NCI-H524 treated with DMSO at 0.1 percent for 48 hours (cell line): Measurements from ENCODE around the gene PAX5.

Experiments used
- DNase-seq: peaks from one replicate; lab custom pipeline; 2025; lab: John Stamatoyannopoulos, UW

The PAX5 gene

DNA sequence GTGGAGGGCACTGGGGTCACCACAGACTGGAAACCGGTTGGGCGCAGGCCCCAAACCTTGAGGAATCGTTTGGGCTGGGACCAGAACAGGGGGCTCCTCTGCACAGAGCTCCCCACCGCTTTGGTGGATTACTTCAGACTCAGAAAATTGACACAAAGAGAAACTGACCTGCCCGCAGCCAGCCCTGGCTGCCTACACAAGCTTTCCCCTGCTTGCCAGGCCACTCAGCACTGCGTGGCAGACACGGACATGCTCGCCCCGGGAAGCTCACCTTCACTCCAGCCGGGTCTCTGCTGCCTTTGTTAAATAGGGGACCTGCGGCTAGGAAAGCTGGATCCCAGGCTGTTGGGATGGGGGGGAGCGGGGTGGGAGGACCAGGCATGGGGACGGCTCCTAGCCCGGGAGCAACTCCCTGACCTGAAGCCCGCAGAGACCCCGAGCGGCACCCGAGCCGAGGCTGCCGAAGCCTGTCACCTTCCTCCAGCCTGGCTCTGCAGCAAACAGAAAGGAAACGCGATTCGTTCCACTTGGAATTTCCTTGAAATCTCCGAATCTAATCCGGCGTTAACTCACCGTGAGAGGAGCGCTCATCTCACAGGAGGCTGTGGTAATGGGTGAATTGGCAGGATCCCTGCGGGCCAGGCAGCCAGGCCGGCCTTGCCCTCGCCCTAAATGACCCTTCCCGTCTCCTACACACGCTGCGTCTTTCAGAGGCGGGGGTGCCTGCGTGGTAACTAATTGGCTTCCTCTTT is 8.8 kb downstream of the PAX5 start:
- no peak for DNase-seq

DNA sequence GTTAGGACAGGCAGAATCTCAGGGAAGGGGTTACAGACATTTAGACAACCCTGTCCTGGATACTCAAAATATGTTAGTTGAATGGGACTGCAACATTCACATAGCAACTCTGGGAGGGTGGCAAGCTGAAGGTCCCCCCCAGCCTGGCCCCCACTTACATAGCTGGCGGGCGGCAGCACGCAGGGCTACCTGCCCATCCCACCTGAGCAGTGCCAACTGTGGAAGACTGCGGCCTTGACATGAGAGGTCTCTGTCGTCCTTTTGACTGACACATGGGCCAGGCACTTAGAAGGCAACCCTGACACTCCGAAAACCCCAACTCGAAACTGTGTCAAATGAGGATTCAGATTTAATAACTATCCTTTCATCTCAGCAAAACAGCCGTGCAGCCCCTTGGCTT is 16.5 kb downstream of the PAX5 start:
- no peak for DNase-seq

DNA sequence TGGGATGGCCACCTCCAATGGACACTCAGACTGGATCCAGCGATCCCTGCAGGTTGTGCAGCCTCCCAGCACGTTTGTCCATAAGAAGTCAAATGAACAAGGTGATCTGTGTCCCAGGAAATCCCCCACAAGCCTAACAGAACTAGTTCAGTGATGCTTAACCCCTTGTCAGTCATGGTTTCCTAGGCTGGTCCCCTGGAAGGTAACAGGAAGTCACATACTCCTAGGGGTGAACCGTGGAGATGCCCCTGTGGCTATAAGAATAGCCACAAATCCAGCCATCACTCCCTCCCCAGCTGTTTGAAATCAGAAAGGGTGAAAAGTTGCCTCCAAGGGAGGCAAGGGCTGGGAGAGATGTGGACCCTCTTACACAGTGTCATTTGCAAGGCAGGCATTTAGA is 22.5 kb downstream of the PAX5 start:
- no peak for DNase-seq

DNA sequence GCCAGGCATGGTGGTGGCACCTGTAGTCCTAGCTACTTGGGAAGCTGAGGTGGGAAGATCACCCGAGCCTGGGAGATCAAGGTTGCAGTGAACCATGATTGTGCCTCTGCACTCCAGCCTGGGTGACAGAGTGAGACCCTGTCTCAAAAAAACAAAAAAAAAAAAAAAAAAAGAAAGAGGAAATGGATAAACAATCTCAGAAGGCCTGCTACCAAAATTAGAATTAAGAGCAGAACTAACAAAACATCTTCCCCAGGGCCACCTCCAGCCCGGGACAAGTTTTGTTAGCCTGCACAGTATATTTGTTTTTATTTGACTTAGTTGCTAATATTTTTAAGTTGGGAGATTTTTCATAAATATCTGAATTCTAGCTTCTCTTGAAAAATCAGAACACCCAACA is 23.1 kb downstream of the PAX5 start:
- no peak for DNase-seq

DNA sequence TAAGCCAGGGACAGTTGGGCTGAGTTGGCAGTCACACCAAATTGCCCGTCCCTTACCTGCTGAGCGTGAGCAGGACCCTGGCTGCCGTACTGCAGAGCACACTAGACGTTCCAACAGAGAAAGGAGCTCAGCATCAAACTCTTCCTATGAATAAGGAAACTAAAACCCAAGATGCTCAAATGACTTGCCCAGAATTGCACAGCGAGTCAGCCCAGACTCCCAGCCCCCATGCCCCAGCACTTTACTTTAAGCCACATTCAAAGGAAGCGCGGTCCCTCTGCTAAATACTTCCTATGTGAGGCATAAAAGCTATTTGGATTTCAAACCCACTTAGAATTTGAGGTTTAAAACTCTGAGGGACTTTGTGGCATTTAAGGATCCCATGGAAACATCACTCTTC is 23.9 kb downstream of the PAX5 start:
- no peak for DNase-seq

DNA sequence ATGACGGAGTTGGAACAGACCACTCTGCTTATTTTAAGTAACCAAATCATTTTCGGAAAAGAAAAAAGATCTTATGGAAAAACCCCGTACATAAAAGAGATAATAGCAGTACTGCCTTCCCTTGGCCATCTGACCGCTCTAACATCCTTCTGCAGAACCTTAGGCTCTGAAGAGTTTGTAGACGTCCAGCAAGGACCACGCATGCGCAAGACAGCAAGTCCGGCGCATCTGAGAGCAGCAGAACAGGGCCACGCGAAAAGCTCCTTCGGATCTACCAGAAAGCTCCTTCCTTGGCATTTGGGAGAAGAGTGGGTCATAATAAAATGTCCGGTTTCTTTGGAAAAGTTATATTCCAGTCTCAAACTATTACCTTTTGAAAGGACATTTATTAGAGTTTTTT is 26.8 kb downstream of the PAX5 start:
- DNase-seq = no peak

DNA sequence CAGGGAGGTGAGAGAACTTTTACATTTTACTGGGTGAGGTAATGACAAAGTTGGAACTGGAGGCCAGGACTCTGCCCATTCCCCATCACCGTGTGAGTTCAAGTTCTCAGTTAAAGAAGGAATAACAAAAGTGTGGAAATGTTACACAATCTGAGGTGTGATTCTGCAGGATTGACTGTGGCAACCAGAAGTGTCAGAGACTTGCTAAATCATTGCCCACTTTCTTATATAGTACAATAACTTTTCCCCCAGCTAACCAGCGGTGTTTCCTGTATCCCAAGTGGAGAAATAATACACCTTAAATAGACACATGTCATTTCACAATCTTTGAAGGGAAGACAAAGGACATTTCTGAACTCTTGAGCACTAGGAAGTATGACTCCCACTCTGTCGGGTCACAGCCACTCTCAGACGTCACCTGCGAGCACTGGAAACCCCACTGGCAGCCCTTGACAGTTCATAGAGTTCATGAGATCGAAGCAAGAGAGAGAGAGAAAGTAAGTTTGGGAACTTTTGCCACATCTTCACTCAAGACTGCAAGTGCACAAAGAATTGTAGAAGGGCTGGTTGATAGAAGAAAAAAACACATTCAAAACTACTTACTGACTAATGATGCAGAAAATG is 28.4 kb downstream of the PAX5 start:
- DNase-seq = no peak

DNA sequence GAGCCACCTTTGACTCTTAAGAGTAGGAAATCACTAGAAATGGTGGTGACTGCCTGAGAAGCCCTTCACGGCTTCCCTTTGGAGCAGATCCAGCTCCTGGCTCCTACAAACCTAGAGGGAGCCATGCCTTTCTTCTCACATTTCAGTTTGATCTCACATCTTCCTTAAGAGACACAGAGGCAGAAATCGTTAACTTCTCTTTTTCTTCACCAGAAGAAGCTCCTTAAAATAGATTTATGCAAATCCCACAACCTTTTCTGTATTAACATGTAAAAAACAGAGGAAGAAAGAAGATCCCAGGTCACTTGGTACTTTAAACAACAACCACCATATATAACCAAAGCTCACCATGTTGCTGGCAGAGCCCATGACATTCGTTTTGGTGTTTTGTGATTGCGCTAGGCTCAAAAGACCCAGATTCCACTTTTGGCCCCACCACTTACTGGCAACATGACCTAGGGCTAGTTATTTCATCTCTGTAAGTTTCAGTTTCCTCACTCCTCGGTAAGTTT is 29.6 kb downstream of the PAX5 start:
- DNase-seq = no peak

DNA sequence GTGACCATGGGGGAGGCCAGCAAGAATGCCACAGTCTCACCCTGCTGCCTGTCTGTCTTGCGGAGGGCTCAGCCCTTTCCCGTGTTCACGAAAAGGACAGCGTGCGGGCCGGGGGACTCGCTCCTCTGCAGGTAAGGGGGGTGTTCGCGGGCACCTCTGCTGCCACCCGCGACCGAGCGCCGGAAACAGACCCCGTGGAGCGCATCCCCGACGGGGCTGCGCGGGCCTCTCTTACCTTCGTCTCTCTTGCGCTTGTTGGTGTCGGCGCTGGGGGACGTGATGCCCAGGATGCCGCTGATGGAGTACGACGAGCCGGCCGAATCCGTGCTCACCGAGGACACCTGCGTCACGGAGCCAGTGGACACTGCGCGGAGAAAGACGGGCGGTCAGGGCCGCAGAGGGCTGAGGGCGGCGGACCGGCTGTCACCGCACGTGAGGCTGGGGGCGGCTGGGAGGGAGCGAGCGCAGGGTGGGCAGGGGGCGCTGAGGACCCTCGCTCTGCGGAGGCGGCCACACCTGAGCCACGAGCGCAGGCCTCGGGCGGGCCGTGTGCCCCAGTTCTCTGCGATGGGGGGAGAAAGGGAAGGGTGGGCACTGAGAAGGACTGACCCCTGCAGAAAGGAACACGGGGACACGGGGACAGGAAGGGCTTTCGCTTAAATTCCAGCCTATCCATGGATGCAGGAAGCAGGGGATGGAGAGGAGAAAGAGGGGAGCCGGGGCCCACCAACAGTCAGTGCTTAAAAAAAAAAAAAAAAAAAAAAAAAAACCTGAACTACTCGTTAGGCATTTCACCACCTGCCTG is 31.5 kb downstream of the PAX5 start:
- no peak for DNase-seq

DNA sequence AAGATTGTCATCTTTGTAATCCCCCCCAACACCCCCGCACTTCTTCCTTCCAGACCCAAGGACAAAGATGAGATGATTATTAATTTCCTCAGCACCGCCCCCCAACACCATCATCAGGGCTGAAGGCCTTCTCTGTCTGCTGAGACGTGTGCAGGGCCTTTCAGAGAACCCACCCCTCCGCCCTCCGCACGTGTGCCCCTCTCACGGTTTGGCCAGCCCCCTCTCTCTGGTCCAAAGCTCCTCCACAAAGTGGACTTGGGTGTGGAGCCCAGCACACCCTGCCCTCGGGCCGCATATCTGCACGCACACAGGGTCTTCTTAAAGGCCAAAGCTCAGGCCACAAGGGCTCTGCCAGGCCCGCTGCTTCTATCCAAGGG is 32.0 kb downstream of the PAX5 start:
- DNase-seq = no peak

DNA sequence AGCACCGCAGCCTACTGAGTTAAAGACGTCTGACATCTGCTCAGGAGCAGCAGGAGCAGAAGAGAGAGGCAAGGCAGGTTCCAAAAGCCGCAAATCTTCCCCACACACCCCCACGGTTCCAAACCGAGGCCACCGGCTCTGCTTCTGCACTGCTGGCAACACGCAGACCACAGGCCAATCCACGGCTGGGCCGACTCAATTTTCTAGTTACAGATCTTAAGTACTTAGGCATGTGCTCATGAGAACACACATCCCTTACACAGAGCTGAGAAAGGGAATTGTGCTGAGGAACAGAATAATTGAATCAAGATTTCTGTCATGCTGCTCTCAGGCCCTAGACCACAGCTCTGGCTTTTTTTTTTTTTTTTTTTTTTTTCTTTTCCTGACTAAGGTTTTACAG is 32.6 kb downstream of the PAX5 start:
- no peak for DNase-seq

DNA sequence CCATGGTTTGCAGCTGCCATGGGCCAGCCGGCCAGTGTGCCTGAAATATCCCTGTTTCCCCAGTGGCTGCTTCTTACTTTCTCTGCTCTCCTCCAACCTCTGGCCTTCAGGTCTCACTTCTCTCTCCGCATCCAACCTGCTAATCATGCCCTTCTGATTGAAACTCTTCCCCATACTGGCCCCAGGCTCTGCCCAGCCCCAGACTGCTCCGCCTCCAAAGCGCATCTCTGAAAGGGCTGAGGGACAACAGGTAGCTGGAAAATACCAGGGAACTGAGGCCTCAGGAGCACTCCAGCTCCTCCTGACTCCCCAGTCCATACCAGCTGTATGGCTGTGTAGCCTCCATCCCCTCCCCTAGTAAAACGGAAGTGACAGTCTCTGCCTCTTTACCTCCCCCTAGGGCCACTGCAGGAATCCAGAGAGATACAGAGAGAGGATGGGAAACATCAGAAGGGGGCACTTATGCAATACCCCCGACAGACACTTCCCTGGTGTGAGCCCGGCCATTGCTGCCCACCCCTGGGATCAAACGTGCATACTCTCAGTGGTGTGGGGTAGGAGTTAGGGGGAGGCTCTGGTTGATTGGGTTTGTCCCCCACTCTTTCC is 34.2 kb downstream of the PAX5 start:
- DNase-seq = no peak

DNA sequence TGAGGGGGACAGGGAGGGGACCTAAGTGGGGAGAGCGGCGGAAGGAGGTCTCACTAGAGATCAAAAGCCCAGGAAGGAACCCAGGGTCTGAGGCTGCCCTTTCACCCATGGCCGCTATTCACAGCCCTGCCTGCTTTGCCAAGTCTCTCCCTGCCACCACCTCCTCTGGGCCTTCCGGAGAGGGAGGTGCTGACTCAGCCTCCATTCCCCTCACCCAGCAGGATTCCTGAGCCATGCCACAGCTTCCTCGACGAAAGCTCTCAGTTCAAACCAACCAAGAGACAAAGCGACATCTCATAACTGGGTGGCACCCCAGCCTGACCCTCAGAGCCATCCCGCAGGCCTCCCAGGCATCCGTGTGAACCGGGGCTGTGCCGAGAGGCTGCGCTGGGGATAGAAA is 36.7 kb downstream of the PAX5 start:
- no peak for DNase-seq

DNA sequence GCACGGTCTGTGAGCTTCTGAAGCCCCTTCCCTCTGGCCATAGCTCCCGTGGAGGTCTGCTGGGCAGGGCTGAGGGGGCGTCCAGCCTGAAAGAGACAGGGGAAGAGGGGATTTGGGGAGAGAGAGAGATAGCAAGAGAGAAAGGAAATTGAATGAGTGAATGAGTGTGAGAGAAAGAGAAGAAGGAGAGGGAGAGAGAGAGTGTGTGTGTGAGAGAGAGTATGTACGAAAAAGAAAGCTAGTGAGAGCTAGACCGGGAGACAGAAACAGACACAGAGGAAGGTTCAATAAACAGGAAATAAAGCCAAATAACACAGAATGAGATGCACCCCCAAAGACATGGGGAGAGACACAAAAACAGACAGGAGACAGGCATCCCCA is 37.4 kb downstream of the PAX5 start:
- no peak for DNase-seq

DNA sequence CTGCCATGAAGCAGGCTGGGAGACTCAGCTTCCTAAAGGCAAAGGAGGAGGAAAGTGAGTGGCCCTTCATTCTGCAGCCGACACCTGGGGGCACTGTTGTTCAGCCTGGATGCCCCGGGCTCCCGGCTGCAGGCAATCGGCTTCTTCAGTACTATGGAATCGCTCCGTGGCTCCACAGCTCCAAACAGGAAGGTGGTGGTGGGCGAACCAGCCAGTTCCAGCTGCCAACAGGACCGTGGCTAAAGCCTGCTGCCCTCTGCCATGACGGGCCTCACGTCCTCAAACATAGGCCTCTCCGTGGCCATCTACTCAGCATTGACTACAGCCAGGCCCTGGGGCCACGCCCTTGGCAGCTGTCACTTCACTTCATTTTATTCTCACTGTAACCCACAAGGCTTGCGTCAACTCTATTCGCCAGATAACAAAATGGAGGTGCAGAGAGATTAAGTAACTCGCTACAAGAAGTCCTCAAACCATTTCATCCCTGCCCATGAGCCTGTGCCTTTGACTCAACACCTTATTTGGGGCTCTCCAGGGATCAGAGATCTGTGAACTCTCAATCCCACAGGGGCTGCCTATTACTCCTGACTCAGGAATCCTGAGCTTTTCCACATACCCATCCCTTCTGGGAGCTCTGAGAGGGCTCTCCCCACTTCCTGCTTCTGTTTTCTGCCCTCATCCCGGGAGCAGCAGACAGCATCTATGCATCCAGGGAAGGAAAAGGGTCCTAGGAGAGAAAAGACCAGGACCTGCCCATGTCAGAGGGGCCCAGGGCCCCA is 38.0 kb downstream of the PAX5 start:
- DNase-seq = peak; percentile 37

DNA sequence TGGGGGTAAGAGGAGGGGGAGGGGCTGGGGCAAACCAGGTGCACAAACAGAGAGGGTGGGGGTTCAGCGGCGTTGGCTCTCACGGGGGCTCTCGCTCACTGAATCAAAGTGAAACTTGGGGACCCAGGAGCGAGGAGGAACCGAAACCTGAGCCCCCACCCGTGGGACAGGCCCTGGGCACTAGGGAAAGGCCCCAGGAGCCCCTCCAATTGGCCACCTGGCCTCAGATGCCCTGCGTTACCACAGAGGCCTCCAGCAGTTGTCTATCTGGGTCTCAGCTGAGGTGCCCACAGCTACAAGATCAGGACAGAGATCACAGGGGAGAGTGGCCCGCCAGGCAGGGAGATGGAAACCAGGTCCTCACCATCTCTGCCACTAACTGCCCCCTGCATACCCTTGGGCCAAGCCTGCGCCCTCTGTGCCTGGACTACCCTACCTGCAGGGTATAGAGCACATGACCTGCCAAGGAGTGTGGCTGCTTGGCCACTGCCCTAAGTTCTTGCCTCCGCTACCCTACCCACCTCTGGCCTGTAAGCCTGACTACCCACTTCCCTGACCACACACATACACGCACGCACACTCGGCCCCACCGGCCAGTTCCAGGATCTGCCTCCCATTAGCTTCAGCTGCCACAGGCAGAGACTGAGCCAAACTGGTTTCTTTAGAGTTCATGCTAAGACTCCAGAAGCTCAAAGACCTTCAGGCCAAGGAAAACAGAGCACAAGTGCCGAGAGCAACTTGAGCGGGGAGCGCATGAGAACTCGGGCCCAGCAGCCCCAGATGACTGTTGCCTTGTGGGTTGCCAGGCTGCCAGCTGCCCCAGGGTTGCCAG is 39.9 kb downstream of the PAX5 start:
- DNase-seq = no peak

DNA sequence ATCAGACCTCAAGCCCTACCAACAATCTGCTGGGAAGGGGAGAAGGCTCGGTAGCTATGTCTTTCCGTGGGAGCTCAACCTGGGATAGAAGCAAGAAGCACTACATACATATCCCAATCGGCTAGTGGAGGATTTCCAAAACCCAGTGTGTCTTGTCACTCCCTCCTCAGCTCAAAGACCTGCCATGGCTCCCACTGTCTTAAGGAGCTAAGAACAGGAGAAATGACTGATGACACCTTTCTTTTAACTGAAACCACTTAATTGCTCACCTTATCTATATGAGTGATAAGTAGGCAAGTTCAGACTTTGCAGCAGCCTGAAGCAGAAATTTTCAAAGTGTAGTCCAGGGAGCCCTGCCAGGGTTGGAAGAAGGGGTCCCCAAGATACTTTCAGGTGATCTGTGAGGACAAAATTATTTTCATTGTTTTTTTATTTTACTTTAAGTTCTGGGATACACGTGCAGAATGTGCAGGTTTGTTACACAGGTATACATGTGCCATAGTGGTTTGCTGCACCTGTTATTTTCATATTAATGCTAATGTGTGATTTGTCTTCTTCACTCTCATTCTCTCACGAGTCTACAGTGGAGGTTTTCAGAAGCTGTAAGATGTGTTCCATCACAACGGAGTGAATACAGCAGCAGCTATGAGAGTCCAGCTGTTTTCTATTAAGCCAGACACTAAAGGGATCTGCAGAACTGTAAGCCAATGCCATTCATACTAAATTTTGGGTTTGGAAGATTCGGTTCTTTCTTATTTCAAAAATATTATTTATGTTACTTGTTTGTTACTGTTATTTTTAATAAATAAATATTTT is 41.4 kb downstream of the PAX5 start:
- no peak for DNase-seq

DNA sequence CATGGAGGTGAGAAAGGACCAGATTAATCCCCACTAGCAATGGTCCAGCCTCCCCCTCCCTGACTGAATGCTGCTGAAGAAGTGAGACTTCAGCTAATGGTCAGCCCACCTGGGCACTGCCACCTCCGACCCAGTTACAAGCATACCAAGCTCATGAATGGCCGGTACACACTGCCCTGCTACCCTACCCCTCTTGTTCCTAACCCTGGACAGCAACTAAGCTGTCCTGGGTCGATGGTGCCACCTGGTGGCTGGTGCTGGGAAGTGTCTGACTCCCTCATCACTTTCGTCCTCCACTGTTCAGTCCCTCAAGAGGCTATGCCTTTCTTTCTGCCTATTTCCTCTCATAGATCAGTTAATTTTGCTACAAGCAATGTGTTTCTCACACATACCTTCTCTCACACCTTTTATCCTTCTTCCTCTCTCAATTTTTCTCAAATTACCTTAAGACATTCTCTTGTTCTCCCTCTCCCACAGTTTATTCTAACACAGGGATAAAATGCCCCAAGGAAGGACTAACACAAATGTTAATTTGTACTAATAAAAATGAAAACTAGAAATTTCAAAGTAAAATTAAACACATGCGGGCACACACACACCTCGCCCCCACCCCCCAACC is 42.4 kb downstream of the PAX5 start:
- DNase-seq = no peak

DNA sequence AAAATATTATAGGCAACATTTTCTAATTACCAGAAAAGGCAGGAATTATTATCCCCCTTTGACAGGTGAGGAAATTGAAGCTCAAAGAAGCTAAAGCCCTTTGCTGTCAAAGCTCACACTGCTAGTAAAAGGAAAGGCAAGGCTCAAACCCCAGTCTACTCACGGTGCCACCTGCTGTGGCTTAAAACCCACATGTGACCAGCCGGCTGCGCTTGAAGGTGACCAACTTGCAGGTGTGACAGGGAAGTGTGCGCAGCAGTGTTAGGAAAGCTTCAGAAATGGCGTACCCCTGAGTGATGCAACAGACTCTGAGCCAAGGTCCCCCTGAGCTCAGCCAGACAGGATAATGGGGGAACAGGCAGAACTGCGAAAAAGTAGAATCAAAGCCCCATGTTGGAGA is 45.2 kb downstream of the PAX5 start:
- no peak for DNase-seq

DNA sequence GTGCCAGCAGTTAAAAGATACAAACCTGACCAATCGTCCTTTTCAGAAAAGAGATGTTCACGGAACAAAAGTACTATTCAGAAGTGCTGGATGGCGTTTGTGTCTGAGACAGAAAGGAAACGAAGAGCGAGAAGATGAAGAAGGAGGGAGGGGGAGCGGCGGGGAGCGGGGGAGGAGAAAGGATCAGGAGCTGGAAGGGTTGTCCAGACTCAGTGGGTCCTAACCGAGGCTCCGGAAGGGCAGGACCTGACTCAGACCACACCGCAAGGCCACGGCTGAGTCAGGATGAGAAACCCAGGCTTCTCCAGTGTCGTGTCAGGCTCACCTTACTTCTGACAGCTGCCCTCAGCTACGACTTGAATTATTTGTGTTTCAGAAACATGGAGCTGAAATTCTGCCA is 46.2 kb downstream of the PAX5 start:
- no peak for DNase-seq
